SU-DHL-6 (cell line): ENCODE measurements around the gene MYO7A.

Experiments used
- H2AFZ ChIP-seq: fragments of 200-600 bp; sonication (generic); 2 replicates; pipeline ENCODE4 v1.6.1; 2014; ENCODE audit warnings: low read depth, mild to moderate bottlenecking, moderate library complexity, mixed read lengths, antibody characterized with exemption, low read length; ENCODE audit not compliant: severe bottlenecking
- H3F3A ChIP-seq: fragments of 200-600 bp; shearing (Covaris generic); 2 replicates; pipeline ENCODE4 v1.6.0; 2016; ENCODE audit warnings: antibody characterized with exemption, mild to moderate bottlenecking; ENCODE audit not compliant: insufficient read depth
- H3K27ac ChIP-seq: fragments of 200-600 bp; sonication (generic); 2 replicates; pipeline ENCODE4 v1.5.1; 2016; ENCODE audit warnings: low read depth, mild to moderate bottlenecking, low read length, moderate library complexity, mixed read lengths
- H3K27me3 ChIP-seq: fragments of 200-600 bp; sonication (generic), shearing (Covaris generic); 2 replicates; pipeline ENCODE4 v1.6.0; 2014; ENCODE audit warnings: mild to moderate bottlenecking, low read length
- H3K36me3 ChIP-seq: fragments of 200-600 bp; sonication (generic); 2 replicates; pipeline ENCODE4 v1.6.1; 2014; ENCODE audit warnings: mild to moderate bottlenecking, low read length, mixed read lengths
- H3K4me2 ChIP-seq: fragments of 300-600, 200-600 bp; shearing (Covaris generic), sonication (generic); 2 replicates; pipeline ENCODE4 v1.6.0; 2014; ENCODE audit warnings: low read length, low read depth, mild to moderate bottlenecking; ENCODE audit not compliant: poor library complexity, severe bottlenecking
- H3K4me3 ChIP-seq: fragments of 200-600 bp; sonication (generic); 2 replicates; pipeline ENCODE4 v1.5.1; 2014; ENCODE audit warnings: antibody characterized with exemption, low read length, mild to moderate bottlenecking, mixed read lengths; ENCODE audit not compliant: insufficient read depth, poor library complexity, severe bottlenecking
- H3K79me2 ChIP-seq: fragments of 200-600 bp; sonication (generic); 2 replicates; pipeline ENCODE4 v1.6.1; 2014; ENCODE audit warnings: mild to moderate bottlenecking, low read length, moderate library complexity; ENCODE audit not compliant: insufficient read depth
- H3K9ac ChIP-seq: fragments of 200-600 bp; sonication (generic); 2 replicates; pipeline ENCODE4 v1.7.0; 2014; ENCODE audit warnings: mild to moderate bottlenecking, low read length
- H3K9me2 ChIP-seq: fragments of 200-600 bp; sonication (generic); replicated peaks from 2 replicates; pipeline ENCODE4 v1.6.1; 2014; ENCODE audit warnings: low read length; ENCODE audit not compliant: insufficient read depth
- H3K9me3 ChIP-seq: fragments of 200-600 bp; sonication (generic); 2 replicates; pipeline ENCODE4 v1.6.1; 2014; ENCODE audit warnings: low read length, mixed read lengths; ENCODE audit not compliant: insufficient read depth
- H4K20me1 ChIP-seq: fragments of 200-600 bp; sonication (generic); 2 replicates; pipeline ENCODE4 v1.6.1; 2014; ENCODE audit warnings: low read depth, mild to moderate bottlenecking, antibody characterized with exemption, low read length, moderate library complexity, mixed read lengths
- CTCF ChIP-seq: fragments of 200-600 bp; sonication (generic); IDR thresholded peaks from one replicate; pipeline ENCODE4 v1.5.1; 2017; ENCODE audit warnings: antibody characterized with exemption, mild to moderate bottlenecking, low read length, moderate library complexity; ENCODE audit not compliant: insufficient read depth, poor library complexity, severe bottlenecking
- EZH2phosphoT487 ChIP-seq: fragments of 200-600 bp; sonication (generic), shearing (Covaris generic); conservative IDR thresholded peaks from 2 replicates; pipeline ENCODE4 v1.6.1; 2018; ENCODE audit warnings: mild to moderate bottlenecking, antibody characterized with exemption, low read length, moderate library complexity, mixed read lengths

MYO7A gene

GRCh38 chr11:77107950-77108349 lies 20.1 kb upstream of the MYO7A start:
- Histone ChIP-seq H3K9me2 (no peaks in the 10 kb centered on the region), H3F3A (no peaks in the 10 kb centered on the region), H3K9me3 (no peaks in the 10 kb centered on the region), H2AFZ (no peak overlapping the region), H3K4me2 (no peak overlapping the region), H3K36me3 (no peaks in the 10 kb centered on the region), H3K27me3 (no peaks in the 10 kb centered on the region), H4K20me1 (no peaks in the 10 kb centered on the region), H3K79me2 (no peaks in the 10 kb centered on the region), H3K4me3 (no peak overlapping the region), H3K9ac (no peak overlapping the region), H3K27ac (no peak overlapping the region)
- TF ChIP-seq CTCF (no peak), EZH2phosphoT487 (no peak)

DNA sequence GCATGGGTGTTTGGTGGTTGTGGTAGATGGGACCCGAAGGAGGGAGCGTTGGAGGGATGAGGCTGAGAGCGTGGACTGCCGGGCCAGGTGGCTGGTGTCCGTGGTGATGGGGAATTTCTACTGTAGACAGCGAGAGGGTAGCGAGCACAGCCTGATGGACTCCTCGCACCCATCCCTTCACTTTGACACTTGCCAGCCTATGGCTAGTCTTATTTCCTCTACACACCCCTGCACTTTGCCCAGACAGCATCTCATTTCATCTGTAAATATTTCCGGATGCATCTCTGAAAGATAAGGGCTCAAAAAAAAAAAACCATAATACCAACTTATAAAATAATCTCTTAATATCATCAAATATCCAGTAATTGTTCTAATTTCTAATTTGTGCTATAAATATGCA lies 19.6 kb upstream of the MYO7A start:
- no peaks in the 10 kb centered on the region for H3K9me2 ChIP-seq
- no peaks in the 10 kb centered on the region for H3K79me2 ChIP-seq
- no peak overlapping the region for H2AFZ ChIP-seq
- no peaks in the 10 kb centered on the region for H3K27me3 ChIP-seq
- no peak overlapping the region for H3K27ac ChIP-seq
- no peak overlapping the region for H3K4me3 ChIP-seq
- H3K9ac ChIP-seq: no peak overlapping the region
- H3K4me2 ChIP-seq: no peak overlapping the region
- H3F3A ChIP-seq: no peaks in the 10 kb centered on the region
- no peaks in the 10 kb centered on the region for H3K9me3 ChIP-seq
- H4K20me1 ChIP-seq: no peaks in the 10 kb centered on the region
- H3K36me3 ChIP-seq: no peaks in the 10 kb centered on the region
- TF ChIP-seq CTCF: no peak
- TF ChIP-seq EZH2phosphoT487: no peak

DNA sequence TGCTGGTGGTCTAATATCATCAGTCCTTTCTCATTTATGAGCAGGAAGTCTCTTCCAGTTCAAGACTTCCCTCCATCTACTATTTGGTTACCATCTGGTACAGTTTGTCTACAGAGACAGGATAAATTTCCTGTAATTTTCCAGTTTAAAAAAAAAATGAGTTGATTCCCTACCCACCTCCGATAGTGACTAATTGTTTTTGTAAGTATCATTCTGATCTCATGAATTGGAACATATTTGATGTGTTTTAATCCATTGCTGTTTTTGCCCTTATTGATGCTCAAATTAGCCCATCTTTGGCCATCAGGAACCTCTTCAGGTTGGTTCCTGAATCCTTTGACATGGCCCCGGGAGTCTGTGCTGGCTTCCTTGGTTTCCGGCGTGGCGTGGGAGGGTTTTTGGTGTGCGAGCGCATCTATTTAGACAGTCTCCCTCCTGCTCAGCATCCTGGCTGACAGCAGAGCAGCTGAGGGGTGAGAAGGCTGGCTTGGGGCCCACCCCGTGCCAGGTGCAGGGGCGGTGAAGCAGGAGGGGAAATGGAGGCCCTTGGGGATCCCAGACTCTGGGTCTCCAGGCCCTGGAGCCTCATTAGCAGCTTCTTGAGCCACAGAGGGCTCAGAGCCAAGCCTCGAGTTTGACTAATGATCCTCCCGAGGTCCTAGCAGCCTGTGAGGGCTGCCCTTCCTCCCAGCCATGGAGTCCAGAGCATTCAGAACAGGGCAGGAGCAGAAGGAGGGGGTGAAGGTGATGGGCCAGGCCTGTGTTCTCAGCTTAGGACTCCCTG lies 18.6 kb upstream of the MYO7A start:
- H3K27ac ChIP-seq: no peak overlapping the region
- H3K4me2 ChIP-seq: no peak overlapping the region
- no peaks in the 10 kb centered on the region for H3K79me2 ChIP-seq
- TF ChIP-seq CTCF: no peak
- no peak for TF ChIP-seq EZH2phosphoT487
- H2AFZ ChIP-seq: no peak overlapping the region
- no peaks in the 10 kb centered on the region for H4K20me1 ChIP-seq
- H3K9me2 ChIP-seq: no peaks in the 10 kb centered on the region
- no peak overlapping the region for H3K4me3 ChIP-seq
- H3K9ac ChIP-seq: no peak overlapping the region
- no peaks in the 10 kb centered on the region for H3F3A ChIP-seq
- no peaks in the 10 kb centered on the region for H3K9me3 ChIP-seq
- H3K27me3 ChIP-seq: no peaks in the 10 kb centered on the region
- H3K36me3 ChIP-seq: no peaks in the 10 kb centered on the region
